Lung (tissue), 12 donors: ENCODE measurements around the gene LRRC47. TPM values are rescaled to one million over a fixed set of nuclear protein-coding genes. Genes with fewer than 3 reads are reported as not detected.

Experiments
- ATAC-seq: fragments of 200-7000 bp; cut with Tn5 transposase; one replicate; pipeline ENCODE4 v1.9.1; 2020; ENCODE audit warnings: moderate number of reproducible peaks; ENCODE audit not compliant: insufficient read depth, low FRiP score
- DNase-seq, 3 donors: peaks; one replicate each; pipeline ENCODE4 v3.0.0-alpha.2; 2013 to 2017
- H3K27ac ChIP-seq, 2 donors: one replicate each; pipeline ENCODE4 v1.5.1; 2013; ENCODE audit warnings: mild to moderate bottlenecking in 2 of 2, moderate library complexity in 2 of 2, control low read depth in 1 of 2, inconsistent platforms in 1 of 2, low read depth in 1 of 2, low read length in 1 of 2
- H3K27me3 ChIP-seq, 3 donors: one replicate each; pipeline ENCODE4 v1.5.1; 2013; ENCODE audit warnings: low read length in 2 of 3; ENCODE audit not compliant: control insufficient read depth in 3 of 3, insufficient read depth in 3 of 3
- H3K36me3 ChIP-seq, 4 donors: one replicate each; pipeline ENCODE4 v1.5.1; 2013; ENCODE audit warnings: low read length in 4 of 4, mild to moderate bottlenecking in 1 of 4, moderate library complexity in 1 of 4; ENCODE audit not compliant: control insufficient read depth in 4 of 4, insufficient read depth in 4 of 4
- H3K4me1 ChIP-seq, 5 donors: one replicate each; pipeline ENCODE4 v1.5.1; 2013; ENCODE audit warnings: low read length in 5 of 5, mild to moderate bottlenecking in 2 of 5, moderate library complexity in 1 of 5; ENCODE audit not compliant: control insufficient read depth in 5 of 5, insufficient read depth in 5 of 5
- H3K4me3 ChIP-seq: one replicate; pipeline ENCODE4 v1.5.1; 2013; ENCODE audit warnings: mild to moderate bottlenecking, control low read depth, moderate library complexity
- H3K9ac ChIP-seq, 2 donors: one replicate each; pipeline ENCODE4 v1.5.1; 2013; ENCODE audit warnings: low read length in 2 of 2, control low read depth in 1 of 2; ENCODE audit not compliant: insufficient read depth in 1 of 2
- H3K9me3 ChIP-seq, 4 donors: one replicate each; pipeline ENCODE4 v1.5.1; 2013; ENCODE audit warnings: low read length in 3 of 4, mild to moderate bottlenecking in 1 of 4, moderate library complexity in 1 of 4; ENCODE audit not compliant: control insufficient read depth in 4 of 4, insufficient read depth in 3 of 4
- WGBS, 2 donors: extraction: QIAGEN DNeasy Blood & Tissue Kit; methylation state at CpG; one replicate each; pipeline ENCODE4 v1.1.7; 2013; 5-methylcytosine and 5-hydroxymethylcytosine counted together
- polyA plus RNA-seq, 2 donors: library from polyadenylated mRNA; stranded (reverse); fragments of 200-250 nt; gene quantifications; one replicate each; pipeline ENCODE4 v1.2.1, GENCODE V29; 2013
- total RNA-seq, 2 donors: library from RNA; depleted of rRNA in 1 of 2; stranded (reverse); fragments of >200 nt in 1 of 2; gene quantifications; one replicate each; pipeline ENCODE4 v1.2.1, GENCODE V29; 2014 to 2021
- TF ChIP-seq, protein P1 (sequence below): IDR thresholded peaks from 2 replicates; pipeline ENCODE4 v1.5.1; 2012; ENCODE audit warnings: mild to moderate bottlenecking; ENCODE audit errors: control extremely low read depth, extremely low read depth
- donor health status: control.
- donor health status: control.
- donor health status: Bipolar disorder and iron deficiency.
- donor health status: healthy.
- donor health status: DM: yes; HTN: yes; CAD: no.

The LRRC47 gene
- total and polyA plus RNA-seq, 4 donors: 14.4 to 33.9 (median 20.5) TPM

DNA sequence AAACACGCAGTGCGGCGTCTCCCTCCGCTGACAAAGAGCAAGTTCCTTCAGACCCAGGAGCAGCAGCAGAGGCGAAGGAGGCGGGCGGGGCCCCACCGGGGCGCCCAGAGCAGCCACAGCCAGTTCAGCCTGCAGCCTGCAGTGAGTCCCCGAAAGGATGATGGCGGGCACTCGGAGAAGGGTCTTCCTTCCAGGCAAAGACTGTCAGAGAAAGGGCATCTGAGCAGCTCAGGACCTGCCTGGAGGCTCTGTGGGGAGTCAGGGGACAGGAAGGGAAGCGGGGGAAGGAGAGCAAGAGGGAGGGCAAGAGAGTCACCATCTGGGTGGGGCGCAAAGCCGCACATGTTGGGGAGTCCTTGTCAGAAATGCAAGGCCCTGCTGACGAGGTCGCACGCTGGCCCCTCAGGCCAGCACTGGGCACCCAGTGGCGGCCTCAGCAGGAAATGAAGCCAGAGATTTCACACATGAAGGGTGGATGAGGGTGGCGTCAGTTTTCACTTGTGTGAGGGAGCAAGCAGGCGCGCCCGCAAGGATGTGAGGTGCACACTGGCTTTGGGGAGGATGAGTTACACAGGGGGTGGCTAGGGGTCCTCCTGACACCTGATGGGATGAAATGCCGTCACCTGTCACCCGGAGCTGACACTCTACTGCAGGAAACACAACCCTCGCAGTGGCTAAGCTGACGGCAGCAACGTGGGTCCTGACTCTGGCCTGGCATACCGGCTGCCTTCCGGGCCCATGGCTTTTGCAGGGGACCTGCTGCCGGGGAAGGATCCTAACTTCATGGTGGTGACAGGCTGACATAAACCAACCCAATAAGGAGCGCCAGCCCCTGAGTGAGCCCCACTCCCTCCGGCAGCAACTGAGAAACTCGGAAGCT, 6.6 kb downstream of the LRRC47 start:
- no peak for DNase-seq
- TF ChIP-seq, protein P1, sequence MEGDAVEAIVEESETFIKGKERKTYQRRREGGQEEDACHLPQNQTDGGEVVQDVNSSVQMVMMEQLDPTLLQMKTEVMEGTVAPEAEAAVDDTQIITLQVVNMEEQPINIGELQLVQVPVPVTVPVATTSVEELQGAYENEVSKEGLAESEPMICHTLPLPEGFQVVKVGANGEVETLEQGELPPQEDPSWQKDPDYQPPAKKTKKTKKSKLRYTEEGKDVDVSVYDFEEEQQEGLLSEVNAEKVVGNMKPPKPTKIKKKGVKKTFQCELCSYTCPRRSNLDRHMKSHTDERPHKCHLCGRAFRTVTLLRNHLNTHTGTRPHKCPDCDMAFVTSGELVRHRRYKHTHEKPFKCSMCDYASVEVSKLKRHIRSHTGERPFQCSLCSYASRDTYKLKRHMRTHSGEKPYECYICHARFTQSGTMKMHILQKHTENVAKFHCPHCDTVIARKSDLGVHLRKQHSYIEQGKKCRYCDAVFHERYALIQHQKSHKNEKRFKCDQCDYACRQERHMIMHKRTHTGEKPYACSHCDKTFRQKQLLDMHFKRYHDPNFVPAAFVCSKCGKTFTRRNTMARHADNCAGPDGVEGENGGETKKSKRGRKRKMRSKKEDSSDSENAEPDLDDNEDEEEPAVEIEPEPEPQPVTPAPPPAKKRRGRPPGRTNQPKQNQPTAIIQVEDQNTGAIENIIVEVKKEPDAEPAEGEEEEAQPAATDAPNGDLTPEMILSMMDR: no peak

DNA sequence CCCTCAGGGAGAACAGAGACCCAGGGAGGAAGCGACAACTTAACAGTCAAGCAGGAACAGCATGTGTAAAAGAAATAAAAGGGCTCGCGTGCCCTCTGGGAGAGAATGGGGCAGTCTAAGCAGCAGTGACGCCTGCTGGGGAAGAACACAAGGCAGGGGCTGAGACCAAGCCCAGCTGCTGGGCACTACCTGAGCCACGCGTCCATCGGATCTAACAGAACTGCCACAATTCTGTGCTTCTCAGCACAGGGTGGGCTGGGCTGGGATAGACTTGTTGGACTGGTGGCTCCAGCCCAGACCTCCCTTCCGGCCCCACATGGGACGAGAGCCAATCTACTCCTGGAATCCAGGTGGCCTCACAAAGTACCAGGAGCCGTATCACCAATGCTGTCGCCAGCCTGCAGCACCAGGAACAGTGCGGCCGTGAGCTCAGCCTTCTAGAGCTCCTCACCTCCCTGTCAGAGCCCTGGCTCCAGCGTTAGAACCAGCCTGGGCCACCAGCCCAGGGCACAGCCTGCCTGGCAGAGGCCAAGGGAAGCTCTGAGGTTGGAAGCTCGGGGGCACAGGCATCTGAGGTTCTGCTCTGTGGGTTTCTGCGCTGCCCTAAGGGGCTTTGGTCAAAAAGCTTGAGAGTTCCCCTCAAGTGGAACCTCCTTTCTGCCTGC, 7.4 kb downstream of the LRRC47 start:
- ATAC-seq: no peak
- WGBS, 2 donors: 86 to 88% methylated on average over 16 of the region's 16 CpGs
- H3K27ac ChIP-seq: no peak overlapping the region
- H3K9ac ChIP-seq: no peak overlapping the region
- no peak for DNase-seq
- no peaks in the 10 kb centered on the region for H3K9me3 ChIP-seq
- H3K4me3 ChIP-seq: no peak overlapping the region
- no peaks in the 10 kb centered on the region for H3K27me3 ChIP-seq
- peaks cover 0 to 10% (median 0%) of the 10 kb centered on the region in 5 donors for H3K4me1 ChIP-seq
- H3K36me3 ChIP-seq: peaks cover 4 to 44% (median 19%) of the 10 kb centered on the region in 4 donors
- TF ChIP-seq, protein P1: no peak

More for the DNA sequence above, 6.6 kb downstream of the LRRC47 start:
- Histone ChIP-seq H3K9ac (no peak overlapping the region), H3K36me3 (peaks cover 4 to 38% (median 18%) of the 10 kb centered on the region in 4 donors), H3K4me3 (no peak overlapping the region), H3K4me1 (peaks cover 0 to 15% (median 3%) of the 10 kb centered on the region in 5 donors), H3K9me3 (no peaks in the 10 kb centered on the region), H3K27me3 (no peaks in the 10 kb centered on the region), H3K27ac (no peak overlapping the region)
- ATAC-seq: no peak
- 88 to 90% methylated on average over 34 of the region's 34 CpGs for WGBS, 2 donors

DNA sequence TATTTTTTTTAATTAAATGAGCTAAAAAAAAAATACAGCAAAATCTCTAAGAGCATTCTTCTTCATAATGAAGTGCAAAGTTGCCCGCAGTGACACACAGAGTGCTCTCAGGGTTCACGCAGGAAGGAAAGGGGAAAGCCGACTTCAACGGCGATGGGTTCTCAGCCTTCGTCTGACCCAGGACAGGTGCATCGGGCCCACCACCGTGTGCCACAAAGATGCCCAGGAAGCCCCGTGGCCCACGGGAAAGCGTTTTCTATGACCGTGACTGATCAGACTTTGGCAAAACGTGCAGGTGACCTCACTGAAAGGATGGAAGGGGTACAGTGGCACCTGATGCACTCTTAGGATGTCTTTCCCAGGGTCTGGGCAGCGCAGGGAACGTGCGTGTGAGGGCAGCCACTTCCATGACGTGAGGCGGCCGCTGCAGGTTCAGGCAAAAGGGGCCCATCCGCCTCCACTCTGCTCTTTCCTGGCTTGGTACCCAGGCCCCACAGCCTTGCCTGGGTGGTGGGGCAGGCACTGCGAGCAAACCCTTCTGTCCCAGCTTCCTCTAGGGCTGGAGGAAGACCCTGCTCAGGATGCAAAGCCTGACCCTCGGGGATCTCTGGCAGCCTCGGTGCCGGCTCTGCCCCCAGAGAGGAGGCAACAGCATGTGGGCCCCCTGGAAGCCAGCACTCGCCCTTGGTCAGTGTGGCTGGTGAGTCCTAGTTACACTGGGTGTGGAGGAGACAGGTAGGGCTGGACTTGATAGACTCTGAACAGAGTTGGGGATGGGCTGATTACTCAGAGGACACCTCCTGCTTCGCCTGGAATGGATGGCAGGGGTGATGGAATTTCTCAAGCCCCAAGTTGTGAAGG, 8.3 kb downstream of the LRRC47 start:
- H3K4me3 ChIP-seq: no peak overlapping the region
- DNase-seq (no peak), ATAC-seq (no peak)
- H3K9ac ChIP-seq: no peak overlapping the region
- WGBS, 2 donors: 91 to 93% methylated on average over 26 of the region's 26 CpGs
- TF ChIP-seq, protein P1: no peak
- peaks cover 4 to 50% (median 26%) of the 10 kb centered on the region in 4 donors for H3K36me3 ChIP-seq
- H3K9me3 ChIP-seq: no peaks in the 10 kb centered on the region
- no peak overlapping the region for H3K27ac ChIP-seq
- peaks cover 0 to 2% (median 0%) of the 10 kb centered on the region in 5 donors for H3K4me1 ChIP-seq
- no peaks in the 10 kb centered on the region for H3K27me3 ChIP-seq
